ENCODE results near the gene PLEKHF1. TPM values are rescaled to one million over a fixed set of nuclear protein-coding genes. Genes with fewer than 3 reads are reported as not detected.

Gene PLEKHF1
- total and polyA plus RNA-seq, 2 of the 13 experiments (the other 11 are each of a cell fraction or from before 2014, with no cell fraction given): 2.9 to 3.8 TPM

- TF ChIP-seq, protein P1, sequence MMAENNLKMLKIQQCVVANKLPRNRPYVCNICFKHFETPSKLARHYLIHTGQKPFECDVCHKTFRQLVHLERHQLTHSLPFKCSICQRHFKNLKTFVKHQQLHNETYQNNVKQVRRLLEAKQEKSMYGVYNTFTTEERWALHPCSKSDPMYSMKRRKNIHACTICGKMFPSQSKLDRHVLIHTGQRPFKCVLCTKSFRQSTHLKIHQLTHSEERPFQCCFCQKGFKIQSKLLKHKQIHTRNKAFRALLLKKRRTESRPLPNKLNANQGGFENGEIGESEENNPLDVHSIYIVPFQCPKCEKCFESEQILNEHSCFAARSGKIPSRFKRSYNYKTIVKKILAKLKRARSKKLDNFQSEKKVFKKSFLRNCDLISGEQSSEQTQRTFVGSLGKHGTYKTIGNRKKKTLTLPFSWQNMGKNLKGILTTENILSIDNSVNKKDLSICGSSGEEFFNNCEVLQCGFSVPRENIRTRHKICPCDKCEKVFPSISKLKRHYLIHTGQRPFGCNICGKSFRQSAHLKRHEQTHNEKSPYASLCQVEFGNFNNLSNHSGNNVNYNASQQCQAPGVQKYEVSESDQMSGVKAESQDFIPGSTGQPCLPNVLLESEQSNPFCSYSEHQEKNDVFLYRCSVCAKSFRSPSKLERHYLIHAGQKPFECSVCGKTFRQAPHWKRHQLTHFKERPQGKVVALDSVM (CRISPR knock-in tag; IDR thresholded peaks at IDR 0.05): no peak; the same call in 1 of the 2 replicates
- TF ChIP-seq LCORL (IDR thresholded peaks at IDR 0.05) (no peak), LCORL (CRISPR knock-in tag; IDR thresholded peaks at IDR 0.05) (no peak), PHF21A (CRISPR knock-in tag; IDR thresholded peaks at IDR 0.05) (peak; percentile 36; the same call in 1 of the 2 replicates), DPF2 (CRISPR knock-in tag; IDR thresholded peaks at IDR 0.05; ENCODE audit: borderline replicate concordance, low read depth) (no peak), ZSCAN20 (CRISPR knock-in tag; IDR thresholded peaks at IDR 0.05; ENCODE audit: borderline replicate concordance) (no peak), BCL6 (CRISPR knock-in tag; IDR thresholded peaks at IDR 0.05) (peak; percentile 68), ZNF562 (CRISPR knock-in tag; IDR thresholded peaks at IDR 0.05; ENCODE audit: borderline replicate concordance) (no peak), ZBTB3 (CRISPR knock-in tag; IDR thresholded peaks at IDR 0.05; ENCODE audit: borderline replicate concordance, low read depth) (no peak), RFX1 (IDR thresholded peaks at IDR 0.05) (no peak), ZSCAN25 (CRISPR knock-in tag; IDR thresholded peaks at IDR 0.05) (no peak), HMG20B (CRISPR knock-in tag; conservative IDR thresholded peaks at IDR 0.05) (no peak), ERF (CRISPR knock-in tag; IDR thresholded peaks at IDR 0.05) (0 out of 2 replicates have a peak, but pooled peaks have one; percentile 7), ZNF766 (CRISPR knock-in tag; IDR thresholded peaks at IDR 0.05; ENCODE audit: borderline replicate concordance) (no peak), ZNF251 (CRISPR knock-in tag; IDR thresholded peaks at IDR 0.05) (no peak), FOXK2 (IDR thresholded peaks at IDR 0.05) (no peak), GTF3A (CRISPR knock-in tag; conservative IDR thresholded peaks at IDR 0.05) (no peak), MYC (CRISPR knock-in tag; IDR thresholded peaks at IDR 0.05; ENCODE audit: borderline replicate concordance) (peak; percentile 12; the same call in 1 of the 2 replicates), SATB2 (CRISPR knock-in tag; IDR thresholded peaks at IDR 0.05) (no peak), HIVEP1 (CRISPR knock-in tag; IDR thresholded peaks at IDR 0.05) (no peak), NONO (IDR thresholded peaks at IDR 0.05) (no peak), NONO (CRISPR knock-in tag; conservative IDR thresholded peaks at IDR 0.05) (no peak), GFI1 (CRISPR knock-in tag; IDR thresholded peaks at IDR 0.05; ENCODE audit: borderline replicate concordance) (peak; percentile 38; the same call in 1 of the 2 replicates)
- TF ChIP-seq, protein P2, sequence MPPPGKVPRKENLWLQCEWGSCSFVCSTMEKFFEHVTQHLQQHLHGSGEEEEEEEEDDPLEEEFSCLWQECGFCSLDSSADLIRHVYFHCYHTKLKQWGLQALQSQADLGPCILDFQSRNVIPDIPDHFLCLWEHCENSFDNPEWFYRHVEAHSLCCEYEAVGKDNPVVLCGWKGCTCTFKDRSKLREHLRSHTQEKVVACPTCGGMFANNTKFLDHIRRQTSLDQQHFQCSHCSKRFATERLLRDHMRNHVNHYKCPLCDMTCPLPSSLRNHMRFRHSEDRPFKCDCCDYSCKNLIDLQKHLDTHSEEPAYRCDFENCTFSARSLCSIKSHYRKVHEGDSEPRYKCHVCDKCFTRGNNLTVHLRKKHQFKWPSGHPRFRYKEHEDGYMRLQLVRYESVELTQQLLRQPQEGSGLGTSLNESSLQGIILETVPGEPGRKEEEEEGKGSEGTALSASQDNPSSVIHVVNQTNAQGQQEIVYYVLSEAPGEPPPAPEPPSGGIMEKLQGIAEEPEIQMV (CRISPR knock-in tag; IDR thresholded peaks at IDR 0.05; ENCODE audit: low read depth): no peak
- TF ChIP-seq, protein P3, sequence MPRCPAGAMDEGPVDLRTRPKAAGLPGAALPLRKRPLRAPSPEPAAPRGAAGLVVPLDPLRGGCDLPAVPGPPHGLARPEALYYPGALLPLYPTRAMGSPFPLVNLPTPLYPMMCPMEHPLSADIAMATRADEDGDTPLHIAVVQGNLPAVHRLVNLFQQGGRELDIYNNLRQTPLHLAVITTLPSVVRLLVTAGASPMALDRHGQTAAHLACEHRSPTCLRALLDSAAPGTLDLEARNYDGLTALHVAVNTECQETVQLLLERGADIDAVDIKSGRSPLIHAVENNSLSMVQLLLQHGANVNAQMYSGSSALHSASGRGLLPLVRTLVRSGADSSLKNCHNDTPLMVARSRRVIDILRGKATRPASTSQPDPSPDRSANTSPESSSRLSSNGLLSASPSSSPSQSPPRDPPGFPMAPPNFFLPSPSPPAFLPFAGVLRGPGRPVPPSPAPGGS (CRISPR knock-in tag; IDR thresholded peaks at IDR 0.05): no peak
- TF ChIP-seq, protein P4, sequence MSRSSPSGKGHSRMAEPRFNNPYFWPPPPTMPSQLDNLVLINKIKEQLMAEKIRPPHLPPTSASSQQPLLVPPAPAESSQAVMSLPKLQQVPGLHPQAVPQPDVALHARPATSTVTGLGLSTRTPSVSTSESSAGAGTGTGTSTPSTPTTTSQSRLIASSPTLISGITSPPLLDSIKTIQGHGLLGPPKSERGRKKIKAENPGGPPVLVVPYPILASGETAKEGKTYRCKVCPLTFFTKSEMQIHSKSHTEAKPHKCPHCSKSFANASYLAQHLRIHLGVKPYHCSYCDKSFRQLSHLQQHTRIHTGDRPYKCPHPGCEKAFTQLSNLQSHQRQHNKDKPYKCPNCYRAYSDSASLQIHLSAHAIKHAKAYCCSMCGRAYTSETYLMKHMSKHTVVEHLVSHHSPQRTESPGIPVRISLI (CRISPR knock-in tag; IDR thresholded peaks at IDR 0.05; ENCODE audit: borderline replicate concordance): no peak
These were observed 1.5 kb downstream of the PLEKHF1 start (continued) for GRCh38 chr19:29666578-29667386.
